Effector memory CD4-positive, alpha-beta T cell (primary cell): ENCODE results near the gene HSD3B1.
"Not testable (repeated sequence)": the region's sequence is repeated elsewhere in the genome, so short reads cannot be mapped to it uniquely, and the experiment has no call there.

Experiments
- DNase-seq, 3 donors: peaks; one replicate each; pipeline ENCODE4 v3.0.0-alpha.2; 2020
- H3K27ac ChIP-seq: 2 replicates; pipeline ENCODE4 v1.7.0; 2013; ENCODE audit warnings: mild to moderate bottlenecking, low read length, moderate library complexity; ENCODE audit not compliant: insufficient read depth, poor library complexity, severe bottlenecking
- H3K27me3 ChIP-seq: replicated peaks from 2 replicates; pipeline ENCODE4 v1.7.0; 2013; ENCODE audit warnings: mild to moderate bottlenecking, low read length; ENCODE audit not compliant: insufficient read depth, control insufficient read depth, poor library complexity, severe bottlenecking
- H3K36me3 ChIP-seq: 2 replicates; pipeline ENCODE4 v1.7.0; 2013; ENCODE audit warnings: mild to moderate bottlenecking, low read length, moderate library complexity; ENCODE audit not compliant: control insufficient read depth, insufficient read depth
- H3K4me1 ChIP-seq: 2 replicates; pipeline ENCODE4 v1.7.0; 2013; ENCODE audit warnings: low read length, mild to moderate bottlenecking; ENCODE audit not compliant: control insufficient read depth, insufficient read depth, poor library complexity, severe bottlenecking
- H3K4me3 ChIP-seq: 2 replicates; pipeline ENCODE4 v1.7.0; 2013; ENCODE audit warnings: low read length, low read depth, mild to moderate bottlenecking; ENCODE audit not compliant: insufficient read depth, poor library complexity, severe bottlenecking
- H3K9me3 ChIP-seq: 2 replicates; pipeline ENCODE4 v1.7.0; 2013; ENCODE audit warnings: mild to moderate bottlenecking, low read length, moderate library complexity; ENCODE audit not compliant: control insufficient read depth

The HSD3B1 gene

GRCh38 chr1:119488216-119488615 is 18.8 kb upstream of the HSD3B1 start:
- no peak for DNase-seq
- H3K4me3 ChIP-seq = no peak overlapping the region
- H3K27ac ChIP-seq = no peak overlapping the region
- H3K36me3 ChIP-seq = no peaks in the 10 kb centered on the region
- no peaks in the 10 kb centered on the region for H3K9me3 ChIP-seq
- no peaks in the 10 kb centered on the region for H3K4me1 ChIP-seq
- H3K27me3 ChIP-seq = no peaks in the 10 kb centered on the region

DNA sequence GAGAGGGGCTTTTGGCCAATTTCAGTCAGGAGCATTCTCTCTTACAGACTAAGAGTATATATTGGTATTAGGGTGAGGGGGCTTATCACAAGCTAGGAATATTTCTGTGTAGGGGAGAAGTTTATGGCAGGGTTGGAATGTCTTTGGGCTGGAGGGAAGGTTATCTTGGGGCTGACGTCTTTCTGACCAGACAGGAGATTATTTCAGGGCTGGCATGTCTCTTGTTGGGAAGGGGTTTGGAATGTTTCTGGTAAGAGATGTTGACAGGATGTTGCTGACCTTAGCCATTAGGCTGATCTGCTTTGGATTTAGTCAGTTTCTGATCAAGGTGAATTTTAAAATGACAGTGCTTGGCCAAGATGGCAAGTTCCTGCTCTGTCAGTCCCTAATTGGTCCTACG is 17.8 kb upstream of the HSD3B1 start:
- no peaks in the 10 kb centered on the region for H3K36me3 ChIP-seq
- no peaks in the 10 kb centered on the region for H3K4me1 ChIP-seq
- H3K27ac ChIP-seq = no peak overlapping the region
- no peak for DNase-seq
- H3K4me3 ChIP-seq = no peak overlapping the region
- H3K9me3 ChIP-seq = no peaks in the 10 kb centered on the region
- no peaks in the 10 kb centered on the region for H3K27me3 ChIP-seq

- H3K9me3 ChIP-seq = no peaks in the 10 kb centered on the region
- H3K27ac ChIP-seq = no peak overlapping the region
- H3K4me1 ChIP-seq = no peaks in the 10 kb centered on the region
- H3K27me3 ChIP-seq = no peaks in the 10 kb centered on the region
- H3K4me3 ChIP-seq = no peak overlapping the region
- no peak for DNase-seq
- H3K36me3 ChIP-seq = no peaks in the 10 kb centered on the region
These were observed 16.1 kb upstream of the HSD3B1 start for GRCh38 chr1:119490925-119491324.

DNA sequence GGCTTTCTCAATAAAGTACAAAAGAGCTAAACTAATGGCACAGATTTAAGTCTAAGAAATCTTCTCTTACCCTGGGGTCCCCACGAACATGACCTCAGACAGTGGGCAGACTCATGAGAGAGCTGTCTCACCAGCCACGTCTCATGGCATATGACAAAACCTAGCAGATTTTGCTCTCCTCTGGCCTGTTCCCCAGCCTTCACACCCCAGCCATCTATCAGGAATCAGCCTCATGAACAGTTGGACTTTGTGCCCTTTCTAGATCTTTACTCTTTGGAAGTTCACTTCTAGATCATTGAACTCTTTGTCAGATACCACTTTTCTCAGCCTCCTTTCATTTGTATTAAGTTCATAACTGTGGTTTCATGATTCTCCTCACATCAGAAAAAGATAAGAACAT is 14.2 kb upstream of the HSD3B1 start:
- DNase-seq = no peak
- Histone ChIP-seq H3K27ac (no peak overlapping the region), H3K4me3 (no peak overlapping the region), H3K9me3 (no peaks in the 10 kb centered on the region), H3K4me1 (no peaks in the 10 kb centered on the region), H3K27me3 (no peaks in the 10 kb centered on the region), H3K36me3 (no peaks in the 10 kb centered on the region)

DNA sequence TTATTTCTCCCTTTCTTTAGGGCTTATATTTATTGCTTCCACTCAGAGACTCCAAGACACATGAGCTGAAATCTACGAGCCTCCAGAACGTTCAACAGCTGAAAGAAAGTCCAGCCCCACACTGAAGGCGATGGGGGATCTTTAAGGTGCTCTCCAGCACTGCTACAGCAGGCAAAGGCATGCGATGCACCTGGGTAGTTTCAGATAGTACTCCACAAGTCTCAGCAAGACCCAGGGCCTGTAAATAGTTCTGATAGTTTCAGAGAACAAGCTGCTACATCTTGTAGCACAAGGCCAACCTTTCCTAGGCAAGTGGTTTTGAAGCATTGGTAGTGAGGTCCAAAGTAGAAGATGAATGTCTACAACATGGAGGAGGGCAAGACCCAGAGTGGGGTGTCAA is 2.2 kb upstream of the HSD3B1 start:
- H3K4me1 ChIP-seq = no peaks in the 10 kb centered on the region
- no peaks in the 10 kb centered on the region for H3K36me3 ChIP-seq
- DNase-seq = no peak
- no peak overlapping the region for H3K27ac ChIP-seq
- no peaks in the 10 kb centered on the region for H3K27me3 ChIP-seq
- no peak overlapping the region for H3K4me3 ChIP-seq
- H3K9me3 ChIP-seq = no peaks in the 10 kb centered on the region

GRCh38 chr1:119510046-119510445 is 3.0 kb downstream of the HSD3B1 start:
- Histone ChIP-seq H3K9me3 (no peaks in the 10 kb centered on the region), H3K4me3 (no peak overlapping the region), H3K27ac (no peak overlapping the region), H3K27me3 (no peaks in the 10 kb centered on the region), H3K36me3 (no peaks in the 10 kb centered on the region), H3K4me1 (no peaks in the 10 kb centered on the region)
- DNase-seq = no peak

- Histone ChIP-seq H3K27ac (no peak overlapping the region), H3K9me3 (no peaks in the 10 kb centered on the region), H3K4me1 (no peaks in the 10 kb centered on the region), H3K36me3 (no peaks in the 10 kb centered on the region), H3K4me3 (no peak overlapping the region), H3K27me3 (no peaks in the 10 kb centered on the region)
- no peak for DNase-seq
These were observed 8.2 kb downstream of the HSD3B1 start for GRCh38 chr1:119515221-119515620.

GRCh38 chr1:119516247-119516646 is 9.2 kb downstream of the HSD3B1 start:
- H3K9me3 ChIP-seq = no peaks in the 10 kb centered on the region
- no peaks in the 10 kb centered on the region for H3K27me3 ChIP-seq
- no peak overlapping the region for H3K27ac ChIP-seq
- no peak for DNase-seq
- no peak overlapping the region for H3K4me3 ChIP-seq
- H3K36me3 ChIP-seq = no peaks in the 10 kb centered on the region
- H3K4me1 ChIP-seq = no peaks in the 10 kb centered on the region

DNA sequence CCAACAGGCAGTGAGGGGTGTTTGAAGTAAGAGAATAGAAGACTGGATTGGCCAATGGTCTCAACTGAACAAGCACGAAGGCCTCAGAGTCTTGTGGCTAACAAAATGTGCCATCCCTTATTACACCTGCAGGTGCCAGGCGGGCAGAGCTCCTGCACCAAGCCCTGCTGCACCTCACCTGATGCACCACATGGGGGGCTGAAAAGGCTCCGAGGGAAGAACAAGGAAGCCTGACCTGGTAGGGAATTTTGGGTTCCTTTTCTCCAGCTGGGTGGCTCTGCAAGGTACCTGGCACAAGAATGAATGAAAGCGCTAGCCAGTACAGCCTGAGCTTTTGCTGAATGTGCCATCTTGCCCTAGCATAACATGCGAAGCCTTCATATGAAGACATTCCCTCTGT is 9.7 kb downstream of the HSD3B1 start:
- no peaks in the 10 kb centered on the region for H3K36me3 ChIP-seq
- H3K4me3 ChIP-seq = no peak overlapping the region
- no peaks in the 10 kb centered on the region for H3K27me3 ChIP-seq
- DNase-seq = no peak
- no peak overlapping the region for H3K27ac ChIP-seq
- H3K9me3 ChIP-seq = no peaks in the 10 kb centered on the region
- H3K4me1 ChIP-seq = no peaks in the 10 kb centered on the region

GRCh38 chr1:119517667-119518066 is 10.7 kb downstream of the HSD3B1 start:
- H3K9me3 ChIP-seq, DNase-seq, H3K4me3 ChIP-seq, H3K27ac ChIP-seq, H3K4me1 ChIP-seq, H3K36me3 ChIP-seq, H3K27me3 ChIP-seq: not testable (repeated sequence)
